ENCODE measurements around the gene OR5F1.

Gene OR5F1

DNA sequence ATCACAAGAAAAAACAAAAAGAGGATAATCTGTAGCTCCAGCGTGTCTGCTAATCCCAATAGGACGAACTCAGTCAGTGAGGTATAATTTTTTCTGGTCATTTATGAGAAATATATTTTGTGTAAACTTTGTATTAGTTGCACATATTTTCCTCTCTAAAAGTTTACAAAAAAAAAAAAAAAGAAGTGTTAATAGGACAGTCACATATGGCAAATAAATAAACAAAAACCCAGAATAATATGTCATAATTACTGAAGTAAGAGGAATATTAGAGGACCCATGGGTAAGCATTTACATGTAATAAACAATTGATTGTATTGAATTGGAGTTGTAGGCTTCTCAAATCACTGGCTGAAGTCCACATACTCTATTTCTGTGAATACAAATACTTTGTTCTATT is at the start of gene OR5F1:
Gene OR5F1, minus strand, starts transcription at position 101 of the 400 bp plus-strand sequence. Its CDS starts 0 bp downstream, at position 101.
- TF ChIP-seq, protein P1, sequence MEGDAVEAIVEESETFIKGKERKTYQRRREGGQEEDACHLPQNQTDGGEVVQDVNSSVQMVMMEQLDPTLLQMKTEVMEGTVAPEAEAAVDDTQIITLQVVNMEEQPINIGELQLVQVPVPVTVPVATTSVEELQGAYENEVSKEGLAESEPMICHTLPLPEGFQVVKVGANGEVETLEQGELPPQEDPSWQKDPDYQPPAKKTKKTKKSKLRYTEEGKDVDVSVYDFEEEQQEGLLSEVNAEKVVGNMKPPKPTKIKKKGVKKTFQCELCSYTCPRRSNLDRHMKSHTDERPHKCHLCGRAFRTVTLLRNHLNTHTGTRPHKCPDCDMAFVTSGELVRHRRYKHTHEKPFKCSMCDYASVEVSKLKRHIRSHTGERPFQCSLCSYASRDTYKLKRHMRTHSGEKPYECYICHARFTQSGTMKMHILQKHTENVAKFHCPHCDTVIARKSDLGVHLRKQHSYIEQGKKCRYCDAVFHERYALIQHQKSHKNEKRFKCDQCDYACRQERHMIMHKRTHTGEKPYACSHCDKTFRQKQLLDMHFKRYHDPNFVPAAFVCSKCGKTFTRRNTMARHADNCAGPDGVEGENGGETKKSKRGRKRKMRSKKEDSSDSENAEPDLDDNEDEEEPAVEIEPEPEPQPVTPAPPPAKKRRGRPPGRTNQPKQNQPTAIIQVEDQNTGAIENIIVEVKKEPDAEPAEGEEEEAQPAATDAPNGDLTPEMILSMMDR (IDR thresholded peaks at IDR 0.05; ENCODE audit: low read depth, low read length): no peak
- H3K4me3 ChIP-seq (ENCODE audit: low read depth, low read length): no peak within 1 kb of the TSS

DNA sequence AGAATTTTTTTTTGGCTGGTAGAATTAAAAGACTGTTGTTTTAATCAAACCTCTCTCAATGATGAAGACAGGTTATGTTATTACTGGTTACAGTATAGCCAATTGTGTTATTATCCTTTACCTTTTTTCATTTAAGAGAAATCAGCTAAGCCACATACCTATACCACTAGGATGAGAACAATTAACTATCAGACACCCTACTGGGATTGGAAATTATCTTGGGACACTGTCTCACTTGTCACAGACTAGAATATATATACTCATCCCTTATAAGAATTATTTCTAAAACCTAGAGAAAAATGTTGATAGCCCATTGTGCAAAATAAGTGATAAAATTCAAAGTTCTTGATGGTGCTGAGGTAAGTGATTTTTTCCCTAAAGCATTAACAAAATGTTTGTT is 32.9 kb upstream of the OR5F1 start, which contains the start of gene OR5AS1:
Gene OR5AS1, plus strand, starts transcription at position 301 of the 400 bp plus-strand sequence. CDS start 2,765 bp downstream, outside the sequence.
- no peak within 1 kb of the TSS for H3K4me3 ChIP-seq (ENCODE audit: low read depth, low read length)
- TF ChIP-seq, protein P1 (IDR thresholded peaks at IDR 0.05; ENCODE audit: low read depth, low read length): no peak

DNA sequence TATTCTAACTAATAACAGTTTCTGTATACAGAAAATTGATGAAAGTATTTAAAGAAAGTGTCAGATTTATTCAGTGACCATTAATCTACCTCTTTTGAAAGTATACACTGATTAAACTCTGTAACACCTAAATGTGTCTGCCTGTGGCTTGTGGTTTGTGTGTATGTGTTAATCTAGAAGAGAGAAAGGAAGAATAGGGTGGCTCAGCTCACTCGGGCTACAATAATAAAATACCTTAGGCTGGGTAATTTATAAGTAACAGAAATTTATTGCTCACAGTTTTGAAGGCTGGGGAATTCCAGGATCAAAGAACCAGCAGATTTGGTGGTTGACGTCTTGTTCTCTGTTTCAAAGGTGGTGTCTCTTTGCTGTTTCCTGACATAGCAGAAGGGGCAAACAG is 19.4 kb upstream of the OR5F1 start:
- H3K4me3 ChIP-seq (ENCODE audit: low read depth, low read length): no peak overlapping the region
- TF ChIP-seq, protein P1 (IDR thresholded peaks at IDR 0.05; ENCODE audit: low read depth, low read length): no peak

DNA sequence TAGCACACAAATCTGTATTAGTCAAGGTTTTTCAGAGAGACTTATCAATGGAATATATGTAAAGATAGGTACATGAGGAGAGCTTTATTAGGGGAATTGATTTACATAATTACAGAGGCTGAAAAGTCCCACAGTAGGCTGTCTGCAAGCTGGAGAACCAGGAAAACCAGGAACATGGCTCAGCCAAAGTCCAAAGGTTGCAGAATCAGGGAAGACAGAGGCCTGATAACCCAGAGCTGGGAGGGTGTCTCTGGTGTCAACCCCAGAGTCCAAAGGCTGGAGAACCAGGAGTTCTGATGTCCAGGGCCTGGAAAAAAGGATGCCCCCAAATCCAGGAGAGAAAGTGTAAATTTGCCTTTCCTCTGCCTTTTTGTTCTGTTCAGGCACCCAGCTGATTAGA is 16.3 kb upstream of the OR5F1 start:
- TF ChIP-seq, protein P1 (IDR thresholded peaks at IDR 0.05; ENCODE audit: low read depth, low read length): no peak
- no peak overlapping the region for H3K4me3 ChIP-seq (ENCODE audit: low read depth, low read length)

DNA sequence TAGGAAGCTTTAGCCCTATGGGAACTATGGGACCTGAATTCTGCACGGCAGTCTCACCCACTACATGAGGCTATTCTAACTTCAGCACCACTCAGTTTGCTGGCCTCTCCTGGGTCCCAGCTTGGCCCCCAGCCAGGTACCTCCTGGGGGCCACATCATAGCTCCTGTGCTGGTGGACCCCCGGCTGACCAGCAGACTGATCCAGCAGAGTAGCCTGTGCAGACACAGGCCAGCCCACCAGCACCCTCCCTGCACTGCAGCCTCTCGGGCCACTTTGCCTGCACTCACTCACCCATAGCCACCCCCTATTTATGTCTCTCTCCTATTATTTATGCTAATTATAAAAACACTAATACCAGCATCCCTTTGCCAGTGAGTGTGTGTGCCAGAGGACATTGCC is 23.5 kb downstream of the OR5F1 start:
- TF ChIP-seq, protein P1 (IDR thresholded peaks at IDR 0.05; ENCODE audit: low read depth, low read length): no peak
- H3K4me3 ChIP-seq (ENCODE audit: low read depth, low read length): no peak overlapping the region

DNA sequence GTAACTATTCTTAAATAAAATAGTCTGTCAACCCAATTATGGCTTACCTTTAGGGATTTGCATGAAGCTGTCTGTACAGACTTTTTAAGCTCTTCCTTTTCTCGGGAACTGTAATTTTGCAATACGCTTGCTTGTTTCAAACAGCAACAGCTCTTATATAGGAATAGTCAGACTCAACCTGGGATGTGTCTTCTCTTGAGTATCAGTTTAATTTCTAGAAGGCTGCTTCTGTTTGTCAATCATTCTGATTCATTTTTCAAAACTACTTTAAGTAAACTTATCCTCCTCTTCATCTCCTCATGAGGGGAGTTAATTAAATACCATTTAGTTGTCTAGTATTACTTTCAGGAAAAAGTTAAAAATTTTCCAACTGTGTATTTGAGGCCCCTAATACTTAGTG is 24.6 kb downstream of the OR5F1 start, which contains the start of gene OR10AG1:
Gene OR10AG1, minus strand, starts transcription at position 101 of the 400 bp plus-strand sequence. Its CDS starts 38 bp downstream, at position 63.
- TF ChIP-seq, protein P1 (IDR thresholded peaks at IDR 0.05; ENCODE audit: low read depth, low read length): no peak
- H3K4me3 ChIP-seq (ENCODE audit: low read depth, low read length): no peak within 1 kb of the TSS

DNA sequence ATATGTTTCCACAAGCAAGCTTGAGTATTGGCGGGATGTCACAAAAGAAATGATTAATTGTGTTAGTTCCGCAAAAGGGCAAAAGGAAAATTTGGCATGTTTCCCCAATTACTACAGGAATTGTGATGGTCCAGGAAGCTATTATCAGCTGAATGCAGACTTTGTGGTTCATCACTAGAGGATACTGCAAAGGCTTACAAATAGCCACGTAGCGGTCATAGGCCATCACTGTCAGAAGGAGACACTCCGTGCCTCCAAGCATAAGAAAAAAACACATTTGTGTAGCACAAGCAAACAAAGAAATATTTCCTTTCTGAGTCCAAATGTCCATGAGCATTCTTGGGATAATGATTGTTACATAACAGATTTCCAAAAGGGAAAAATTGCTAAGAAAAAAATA is 26.5 kb downstream of the OR5F1 start:
- TF ChIP-seq, protein P1 (IDR thresholded peaks at IDR 0.05; ENCODE audit: low read depth, low read length): no peak
- H3K4me3 ChIP-seq (ENCODE audit: low read depth, low read length): no peak overlapping the region
